GM19238 (cell line): ENCODE data around the gene PRAMEF4.
"Not testable (repeated sequence)": the region's sequence is repeated elsewhere in the genome, so short reads cannot be mapped to it uniquely, and the experiment has no call there.

Experiments used
- DNase-seq: peaks from one replicate; pipeline ENCODE4 v3.0.0; 2011; ENCODE audit warnings: low spot score; ENCODE audit not compliant: insufficient read length

The PRAMEF4 gene

GRCh38 chr1:12886101-12886500 is at the start of gene PRAMEF4:
Gene PRAMEF4, minus strand, starts transcription at chr1:12886201. Its CDS starts 2,807 bp downstream, at chr1:12883394.
- DNase-seq, result not testable (repeated sequence)

GRCh38 chr1:12924368-12924767 is 38.4 kb upstream of the PRAMEF4 start:
- not testable (repeated sequence) for DNase-seq

GRCh38 chr1:12921749-12922148 is 35.7 kb upstream of the PRAMEF4 start:
- not testable (repeated sequence) for DNase-seq

GRCh38 chr1:12916310-12916709 is 30.3 kb upstream of the PRAMEF4 start, which contains the start of gene PRAMEF7:
Gene PRAMEF7, plus strand, starts transcription at chr1:12916610. Its CDS starts 1,083 bp downstream, at chr1:12917693.
- DNase-seq, result not testable (repeated sequence)

- not testable (repeated sequence) for DNase-seq
These were observed 18.0 kb upstream of the PRAMEF4 start for GRCh38 chr1:12903793-12904572.

- not testable (repeated sequence) for DNase-seq
These were observed 13.2 kb upstream of the PRAMEF4 start for GRCh38 chr1:12899186-12899585.

GRCh38 chr1:12898170-12898569 is 12.2 kb upstream of the PRAMEF4 start, which contains the start of gene PRAMEF10:
Gene PRAMEF10, minus strand, starts transcription at chr1:12898270. Its CDS starts 2,423 bp downstream, at chr1:12895847.
- not testable (repeated sequence) for DNase-seq

- not testable (repeated sequence) for DNase-seq
These were observed 7.5 kb downstream of the PRAMEF4 start for GRCh38 chr1:12878453-12878852.

GRCh38 chr1:12863131-12863880 is 22.7 kb downstream of the PRAMEF4 start:
- not testable (repeated sequence) for DNase-seq

- DNase-seq, result not testable (repeated sequence)
These were observed 29.2 kb downstream of the PRAMEF4 start, which contains the start of gene PRAMEF2 for GRCh38 chr1:12856786-12857185. Gene PRAMEF2, plus strand, starts transcription at chr1:12857086. Its CDS starts 1,924 bp downstream, at chr1:12859010.

- no peak for DNase-seq
These were observed 34.2 kb downstream of the PRAMEF4 start for GRCh38 chr1:12851779-12852178.

GRCh38 chr1:12848620-12849019 is 37.4 kb downstream of the PRAMEF4 start, which contains the start of gene HNRNPCL1:
Gene HNRNPCL1, minus strand, starts transcription at chr1:12848720. Its CDS starts 431 bp downstream, at chr1:12848289.
- DNase-seq, result not testable (repeated sequence)

- not testable (repeated sequence) for DNase-seq
These were observed 52.8 kb downstream of the PRAMEF4 start for GRCh38 chr1:12833251-12833650.

- not testable (repeated sequence) for DNase-seq
These were observed 54.7 kb downstream of the PRAMEF4 start, which contains the start of gene PRAMEF11 for GRCh38 chr1:12831310-12831709. Gene PRAMEF11, minus strand, starts transcription at chr1:12831410. Its CDS starts 2,621 bp downstream, at chr1:12828789.
